GM10248 (cell line): ENCODE results near the gene TXNDC17.

Source experiments
- CTCF ChIA-PET: fragments of 300-600 bp; sonication (Branson Sonifier 250); formaldehyde crosslinking; extraction: SDS; loops from one replicate; lab custom pipeline; 2021; ENCODE audit warnings: antibody characterized with exemption; lab: Yijun Ruan, JAX
- POLR2A ChIA-PET: fragments of 350-650 bp; sonication (Branson Sonifier 250); formaldehyde crosslinking; extraction: SDS; loops from one replicate; lab custom pipeline; 2020; ENCODE audit warnings: antibody characterized with exemption; lab: Yijun Ruan, JAX
- DNase-seq: peaks from one replicate; pipeline ENCODE4 v3.0.0; 2012; ENCODE audit errors: extremely low spot score
- TF ChIP-seq, protein P1 (sequence below): IDR thresholded peaks from 2 replicates; pipeline ENCODE4 v1.5.1; 2012; ENCODE audit warnings: mild to moderate bottlenecking, low read depth; ENCODE audit errors: extremely low read depth, missing control alignments, control extremely low read depth

The TXNDC17 gene

DNA sequence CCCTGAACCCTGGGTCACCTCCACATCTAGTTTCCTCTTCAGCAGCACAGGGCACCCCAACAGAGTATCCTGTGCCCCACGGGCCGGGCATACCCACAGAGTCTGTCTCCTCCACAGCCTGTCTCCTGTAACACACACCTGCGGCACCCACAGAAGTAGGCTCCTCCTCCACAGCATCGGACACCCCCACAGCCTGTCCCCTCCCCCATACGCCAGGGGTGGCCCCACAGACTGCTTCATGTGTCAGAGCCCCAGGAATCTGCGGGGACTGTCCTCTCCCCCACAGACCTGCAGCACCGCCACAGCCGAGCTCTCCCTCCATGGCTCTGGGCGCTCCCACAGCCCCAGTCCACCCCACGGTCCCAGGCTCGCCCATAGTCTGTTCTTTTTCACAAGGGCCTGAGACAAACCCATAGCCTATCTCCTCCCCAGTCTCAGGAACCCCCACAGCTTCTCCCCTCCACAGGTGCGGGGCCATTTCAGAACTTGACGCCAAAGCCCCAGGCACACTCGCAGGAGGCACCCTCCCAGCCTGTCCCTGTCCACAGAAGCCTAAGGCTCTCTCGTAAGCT lies 1.8 kb upstream of the TXNDC17 start:
- DNase-seq: no peak
- POLR2A ChIA-PET: no interaction called here
- TF ChIP-seq, protein P1, sequence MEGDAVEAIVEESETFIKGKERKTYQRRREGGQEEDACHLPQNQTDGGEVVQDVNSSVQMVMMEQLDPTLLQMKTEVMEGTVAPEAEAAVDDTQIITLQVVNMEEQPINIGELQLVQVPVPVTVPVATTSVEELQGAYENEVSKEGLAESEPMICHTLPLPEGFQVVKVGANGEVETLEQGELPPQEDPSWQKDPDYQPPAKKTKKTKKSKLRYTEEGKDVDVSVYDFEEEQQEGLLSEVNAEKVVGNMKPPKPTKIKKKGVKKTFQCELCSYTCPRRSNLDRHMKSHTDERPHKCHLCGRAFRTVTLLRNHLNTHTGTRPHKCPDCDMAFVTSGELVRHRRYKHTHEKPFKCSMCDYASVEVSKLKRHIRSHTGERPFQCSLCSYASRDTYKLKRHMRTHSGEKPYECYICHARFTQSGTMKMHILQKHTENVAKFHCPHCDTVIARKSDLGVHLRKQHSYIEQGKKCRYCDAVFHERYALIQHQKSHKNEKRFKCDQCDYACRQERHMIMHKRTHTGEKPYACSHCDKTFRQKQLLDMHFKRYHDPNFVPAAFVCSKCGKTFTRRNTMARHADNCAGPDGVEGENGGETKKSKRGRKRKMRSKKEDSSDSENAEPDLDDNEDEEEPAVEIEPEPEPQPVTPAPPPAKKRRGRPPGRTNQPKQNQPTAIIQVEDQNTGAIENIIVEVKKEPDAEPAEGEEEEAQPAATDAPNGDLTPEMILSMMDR: no peak
- CTCF ChIA-PET: interaction anchor here (0.9 to 2.1 kb wide), 2 partner anchors 10 to 166 kb away, joined by 3 to 9 read pairs; no protein-coding TSS in a partner anchor

DNA sequence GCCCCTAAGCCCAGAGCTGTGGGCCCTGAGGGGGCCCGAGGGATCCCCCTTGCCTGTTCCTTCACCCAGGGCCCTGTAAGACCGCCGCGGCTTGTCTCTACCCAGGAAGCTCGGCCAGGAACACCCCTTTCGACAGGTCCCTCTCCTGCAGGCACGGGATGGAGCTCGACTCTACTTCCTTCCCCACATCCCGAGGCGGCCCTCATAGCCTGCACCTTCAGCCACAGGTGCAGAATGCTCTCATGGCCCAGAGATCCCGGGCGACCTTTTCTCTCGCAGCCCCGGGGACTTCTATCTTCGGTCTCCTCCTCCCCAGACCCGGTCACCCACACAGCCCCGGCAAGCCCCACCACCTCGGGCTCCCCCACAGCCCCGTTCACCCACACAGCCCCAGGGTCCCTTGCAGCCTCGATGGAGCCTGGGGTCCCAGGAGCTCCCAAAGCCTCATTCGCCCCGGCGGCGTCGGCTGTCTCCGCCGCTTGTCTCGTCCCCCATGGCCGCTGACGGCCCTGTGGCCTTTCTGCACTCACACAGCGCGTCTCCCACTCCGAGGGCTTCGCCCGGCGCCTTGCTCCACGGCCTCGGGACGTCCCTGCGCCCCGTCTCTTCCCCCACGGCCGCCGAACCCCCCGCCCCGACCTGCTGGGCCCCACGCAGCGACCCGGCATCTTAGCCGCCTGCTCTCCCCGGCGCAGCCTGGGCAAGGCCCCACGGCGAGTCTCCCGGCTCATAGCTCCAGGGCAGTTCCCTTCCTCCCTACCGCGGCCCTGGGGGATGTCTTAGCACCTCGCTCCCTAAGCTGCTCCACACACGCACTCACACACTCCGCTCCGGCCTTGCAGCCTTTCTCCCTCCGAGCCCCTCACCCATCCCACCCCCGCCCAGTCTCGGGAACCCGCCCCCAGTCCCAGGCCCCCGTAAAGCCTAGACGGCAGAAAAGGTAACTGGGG lies 999 bp upstream of the TXNDC17 start:
- TF ChIP-seq, protein P1: no peak
- peak; percentile 48 for DNase-seq
- ChIA-PET POLR2A (no interaction called here), CTCF (interaction anchor here (0.9 to 2.1 kb wide), 2 partner anchors 9 to 167 kb away, joined by 3 to 9 read pairs; no protein-coding TSS in a partner anchor)

DNA sequence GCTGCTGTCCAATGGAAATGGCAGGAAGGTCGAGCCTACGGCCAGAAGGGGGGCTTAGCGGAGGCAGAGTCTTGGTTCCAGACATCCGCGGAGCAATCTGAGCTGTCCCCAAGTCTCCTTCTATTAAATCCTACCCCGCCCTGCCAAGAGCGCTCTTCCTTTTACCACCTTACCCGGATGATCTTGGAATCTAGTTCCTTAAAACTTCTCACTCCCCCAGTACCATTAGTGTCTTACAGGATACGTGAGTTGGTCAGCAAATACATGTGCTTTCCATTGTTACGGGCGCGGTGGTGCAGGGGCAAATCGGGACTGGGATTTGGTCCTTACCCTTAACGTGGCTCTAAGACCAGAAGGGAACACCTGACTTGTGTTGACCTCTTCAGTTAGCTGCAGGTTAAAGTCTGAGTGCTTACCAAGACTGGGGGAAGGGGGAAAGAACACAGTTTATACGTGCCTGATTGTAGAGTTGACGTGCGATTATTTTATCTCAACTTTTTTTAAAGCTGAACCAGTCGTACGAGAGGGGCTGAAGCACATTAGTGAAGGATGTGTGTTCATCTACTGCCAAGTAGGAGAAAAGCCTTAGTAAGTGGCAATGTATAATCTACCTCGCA lies 495 bp downstream of the TXNDC17 start:
- CTCF ChIA-PET: interaction anchor here (1.2 to 2.1 kb wide), 3 partner anchors 10 to 363 kb away, joined by 3 to 6 read pairs (median 5); partner anchors contain the start of genes C17orf100 and MED31
- POLR2A ChIA-PET: no interaction called here
- TF ChIP-seq, protein P1: no peak
- no peak for DNase-seq

DNA sequence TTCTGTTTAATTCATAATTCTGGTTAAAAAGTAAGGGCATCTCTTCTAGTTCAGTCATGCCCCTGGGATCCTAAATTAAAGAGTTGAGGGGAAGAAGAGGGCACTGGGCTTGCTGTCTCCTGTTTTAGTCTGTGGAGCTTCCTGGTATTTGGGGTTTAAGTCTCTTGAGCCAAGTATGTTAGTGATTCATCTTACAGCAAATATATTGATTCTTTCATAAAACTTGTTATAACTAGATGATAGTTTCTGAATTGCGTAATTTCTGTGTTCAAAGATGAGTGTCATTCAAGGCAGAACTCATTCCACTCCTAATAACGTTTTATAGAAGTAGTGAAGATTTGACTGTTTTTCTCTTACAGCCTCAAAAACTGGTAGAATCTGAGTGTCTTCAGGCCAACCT lies 1.7 kb downstream of the TXNDC17 start:
- TF ChIP-seq, protein P1: no peak
- no peak for DNase-seq
- POLR2A ChIA-PET: no interaction called here
- CTCF ChIA-PET: interaction anchor here (1.2 to 2.1 kb wide), 2 partner anchors 8 to 362 kb away, joined by 5 to 6 read pairs; partner anchors contain the start of genes C17orf100 and MED31

DNA sequence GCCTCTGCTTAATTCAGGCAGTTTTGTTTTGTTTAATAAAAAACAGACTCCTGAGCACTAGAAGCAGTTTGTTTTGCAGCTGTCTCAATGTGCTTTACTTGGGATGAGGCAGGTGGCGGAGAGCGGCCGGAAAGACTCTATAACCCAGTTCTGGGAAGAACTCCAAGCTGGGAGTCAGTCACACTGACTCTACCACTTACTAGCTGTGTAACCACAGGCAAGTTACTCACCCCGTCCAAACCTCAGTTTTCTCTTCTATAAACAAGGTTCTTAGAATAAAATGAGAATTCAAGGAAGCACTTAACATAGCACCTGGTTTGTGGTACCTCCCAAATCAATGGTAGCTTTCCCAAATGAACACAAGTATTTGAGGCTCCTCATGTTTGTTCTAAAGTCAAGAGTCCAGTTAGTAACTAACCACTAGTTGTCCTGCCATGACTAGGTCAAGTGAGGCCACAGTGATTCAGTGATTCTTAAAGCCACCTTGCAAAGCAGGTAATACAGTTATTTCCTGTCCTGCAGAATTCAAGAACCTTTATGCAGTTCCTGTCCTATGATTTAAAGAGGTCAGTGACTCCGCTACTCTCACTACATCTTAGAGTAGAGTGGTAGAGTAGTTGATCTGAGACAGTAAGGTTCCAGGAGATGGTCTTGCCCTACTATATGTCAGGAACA lies 2.7 kb downstream of the TXNDC17 start:
- DNase-seq: no peak
- ChIA-PET POLR2A (no interaction called here), CTCF (no interaction called here)
- TF ChIP-seq, protein P1: no peak
